Sigmoid colon (tissue), 7 donors: Measurements from ENCODE around the gene MAF. TPM values are rescaled to one million over a fixed set of nuclear protein-coding genes. Genes with fewer than 3 reads are reported as not detected.

Source experiments
- DNase-seq: peaks from one replicate; pipeline ENCODE4 v3.0.0-alpha.2; 2019
- H3K27ac ChIP-seq, 4 donors: fragments of 200-600 bp; sonication (generic); one replicate each; pipeline ENCODE4 v1.5.1; 2016 to 2019; ENCODE audit warnings: mild to moderate bottlenecking in 1 of 4
- H3K27me3 ChIP-seq, 3 donors: fragments of 200-600 bp; sonication (generic); one replicate each; pipeline ENCODE4 v1.5.1; 2019; ENCODE audit warnings: mild to moderate bottlenecking in 1 of 3
- H3K36me3 ChIP-seq, 4 donors: fragments of 200-600 bp; sonication (generic); one replicate each; pipeline ENCODE4 v1.5.1; 2016 to 2019
- H3K4me1 ChIP-seq, 4 donors: fragments of 200-600 bp; sonication (generic); one replicate each; pipeline ENCODE4 v1.5.1; 2017 to 2019
- H3K4me3 ChIP-seq, 4 donors: fragments of 200-600 bp; sonication (generic); one replicate each; pipeline ENCODE4 v1.5.1; 2017 to 2019; ENCODE audit warnings: mild to moderate bottlenecking in 2 of 4, moderate library complexity in 1 of 4
- H3K9me3 ChIP-seq, 4 donors: fragments of 200-600 bp in 3 of 4; sonication (generic) in 3 of 4; one replicate each; pipeline versions ENCODE4 v1.5.1 to v1.6.1; 2013 to 2019
- CTCF ChIP-seq, 4 experiments: fragments of 450-650 bp in 3 of 4; fragments of 200-600 bp in 1 of 4; IDR thresholded peaks; one replicate each; pipeline ENCODE4 v1.5.1; 2016 to 2019; ENCODE audit warnings: antibody characterized with exemption in 4 of 4, mild to moderate bottlenecking in 3 of 4, moderate library complexity in 2 of 4
- EP300 ChIP-seq, 4 donors: sonication (generic); formaldehyde crosslinking; IDR thresholded peaks; one replicate each; pipeline ENCODE4 v1.6.1; 2017; ENCODE audit warnings: antibody characterized with exemption in 4 of 4
- POLR2A ChIP-seq, 2 donors: fragments of 450-650 bp; IDR thresholded peaks; one replicate each; pipeline ENCODE4 v1.6.1; 2016; ENCODE audit warnings: antibody characterized with exemption in 2 of 2, mild to moderate bottlenecking in 2 of 2, moderate library complexity in 2 of 2
- POLR2AphosphoS5 ChIP-seq, 4 donors: sonication (generic); formaldehyde crosslinking; IDR thresholded peaks; one replicate each; pipeline ENCODE4 v1.6.1; 2017; ENCODE audit warnings: antibody characterized with exemption in 4 of 4
- WGBS, 2 donors: extraction: QIAGEN DNeasy Blood & Tissue Kit; methylation state at CpG; one replicate each; pipeline ENCODE4 v1.1.7; 2013; 5-methylcytosine and 5-hydroxymethylcytosine counted together
- intact Hi-C: fragments of 100-400 bp; cut with DNase I; formaldehyde crosslinking; loops from one replicate; pipeline ENCODE4 v1.15.1; 2023
- polyA plus RNA-seq, 3 donors: library from polyadenylated mRNA; stranded (reverse); fragments of 200-250 nt; gene quantifications; one replicate each; pipeline ENCODE4 v1.2.3, GENCODE V29; 2013
- total RNA-seq, 4 donors: library from RNA; depleted of rRNA; stranded (reverse); fragments of >200 nt; gene quantifications; one replicate each; pipeline ENCODE4 v1.1.0, GENCODE V29; 2016
- donor health status: healthy with polysubstance abuse.
- donor health status: Bipolar disorder and iron deficiency.
- donor health status: healthy.

The MAF gene
- total and polyA plus RNA-seq, 7 donors: 6.0 to 46.3 (median 19.1) TPM

DNA sequence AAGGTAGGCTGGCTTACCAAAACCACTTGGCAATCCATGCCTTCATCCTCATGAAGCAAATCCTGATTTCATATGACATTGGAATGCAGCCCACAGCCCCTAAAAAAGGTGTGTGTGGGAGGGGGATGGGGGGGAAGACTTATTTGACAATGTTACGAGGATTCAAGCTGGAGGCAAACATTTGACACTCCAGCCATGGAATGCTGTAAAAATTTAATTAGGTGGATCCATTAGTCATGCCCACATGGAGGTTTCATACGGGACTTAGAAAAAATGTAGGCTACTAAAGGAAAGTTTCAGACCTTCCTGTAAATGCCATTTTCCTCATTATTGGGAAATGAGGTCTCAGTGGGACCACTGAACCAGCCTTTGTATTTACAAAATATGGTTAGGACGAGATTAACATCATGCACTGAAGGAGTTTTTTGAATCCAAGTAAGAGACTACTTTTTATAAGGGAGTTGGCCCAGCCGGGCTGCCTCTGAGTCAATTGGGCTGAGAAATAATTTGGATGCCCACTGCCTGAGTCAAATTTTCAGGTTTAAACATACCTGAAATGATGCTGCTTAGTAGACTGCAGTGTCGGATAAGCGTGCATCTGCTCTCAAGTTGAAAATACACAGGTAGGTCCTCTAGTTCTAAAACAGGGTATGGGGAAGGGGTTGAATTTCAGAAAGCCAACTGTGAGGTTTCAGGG lies 44.6 kb upstream of the MAF start:
- TF ChIP-seq POLR2A (IDR thresholded peaks at IDR 0.05) (no peak), EP300 (IDR thresholded peaks at IDR 0.05) (no peak), CTCF (IDR thresholded peaks at IDR 0.05) (no peak), POLR2AphosphoS5 (IDR thresholded peaks at IDR 0.05) (no peak)
- Histone ChIP-seq H3K36me3 (no peaks in the 10 kb centered on the region), H3K4me1 (peaks cover 0 to 6% (median 4%) of the 10 kb centered on the region in 4 donors), H3K4me3 (no peak overlapping the region), H3K9me3 (no peaks in the 10 kb centered on the region), H3K27me3 (no peaks in the 10 kb centered on the region), H3K27ac (no peak overlapping the region)
- intact Hi-C loops: no loop called here
- DNase-seq: no peak
- WGBS, 2 donors: 84 to 88% methylated on average over 6 of the region's 6 CpGs

DNA sequence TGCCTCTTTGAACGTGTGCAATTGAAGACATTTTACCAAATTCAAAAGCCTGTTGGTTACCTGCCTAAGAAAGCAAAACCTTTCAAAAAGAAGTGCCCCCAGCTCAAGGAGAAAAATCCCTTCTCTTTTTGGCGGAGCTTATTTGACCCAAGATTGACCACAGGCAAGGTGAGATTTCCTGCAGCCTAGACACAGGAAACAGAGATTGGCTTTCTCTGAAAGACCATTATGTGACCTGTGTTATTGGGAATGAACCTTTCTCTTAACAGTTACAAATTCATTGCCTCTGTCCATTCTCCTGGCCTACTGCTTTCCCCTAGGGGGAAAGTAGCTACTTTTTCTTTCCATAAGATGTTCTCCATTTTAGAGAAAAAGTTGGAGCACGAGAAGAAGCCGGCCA lies 42.1 kb upstream of the MAF start:
- no peak for DNase-seq
- Histone ChIP-seq H3K4me1 (peaks cover 0 to 6% (median 4%) of the 10 kb centered on the region in 4 donors), H3K36me3 (no peaks in the 10 kb centered on the region), H3K9me3 (no peaks in the 10 kb centered on the region), H3K27me3 (no peaks in the 10 kb centered on the region), H3K27ac (no peak overlapping the region), H3K4me3 (no peak overlapping the region)
- intact Hi-C loops: no loop called here
- TF ChIP-seq POLR2AphosphoS5 (IDR thresholded peaks at IDR 0.05) (no peak), POLR2A (IDR thresholded peaks at IDR 0.05) (no peak), CTCF (IDR thresholded peaks at IDR 0.05) (no peak), EP300 (IDR thresholded peaks at IDR 0.05) (no peak)
- WGBS, 2 donors: 69 to 93% methylated on average over 4 of the region's 4 CpGs

- WGBS, 2 donors: 29 to 36% methylated on average over 16 of the region's 16 CpGs
- DNase-seq: no peak
- H3K27me3 ChIP-seq: no peaks in the 10 kb centered on the region
- no peak overlapping the region for H3K4me3 ChIP-seq
- no peak overlapping the region for H3K27ac ChIP-seq
- intact Hi-C loops: no loop called here
- H3K4me1 ChIP-seq: peaks cover 0 to 6% (median 4%) of the 10 kb centered on the region in 4 donors
- no peak for TF ChIP-seq EP300 (IDR thresholded peaks at IDR 0.05)
- TF ChIP-seq POLR2A (IDR thresholded peaks at IDR 0.05): no peak
- TF ChIP-seq CTCF (IDR thresholded peaks at IDR 0.05): no peak
- TF ChIP-seq POLR2AphosphoS5 (IDR thresholded peaks at IDR 0.05): no peak
- H3K9me3 ChIP-seq: no peaks in the 10 kb centered on the region
- H3K36me3 ChIP-seq: no peaks in the 10 kb centered on the region
These were observed 40.2 kb upstream of the MAF start for GRCh38 chr16:79640513-79641360.

DNA sequence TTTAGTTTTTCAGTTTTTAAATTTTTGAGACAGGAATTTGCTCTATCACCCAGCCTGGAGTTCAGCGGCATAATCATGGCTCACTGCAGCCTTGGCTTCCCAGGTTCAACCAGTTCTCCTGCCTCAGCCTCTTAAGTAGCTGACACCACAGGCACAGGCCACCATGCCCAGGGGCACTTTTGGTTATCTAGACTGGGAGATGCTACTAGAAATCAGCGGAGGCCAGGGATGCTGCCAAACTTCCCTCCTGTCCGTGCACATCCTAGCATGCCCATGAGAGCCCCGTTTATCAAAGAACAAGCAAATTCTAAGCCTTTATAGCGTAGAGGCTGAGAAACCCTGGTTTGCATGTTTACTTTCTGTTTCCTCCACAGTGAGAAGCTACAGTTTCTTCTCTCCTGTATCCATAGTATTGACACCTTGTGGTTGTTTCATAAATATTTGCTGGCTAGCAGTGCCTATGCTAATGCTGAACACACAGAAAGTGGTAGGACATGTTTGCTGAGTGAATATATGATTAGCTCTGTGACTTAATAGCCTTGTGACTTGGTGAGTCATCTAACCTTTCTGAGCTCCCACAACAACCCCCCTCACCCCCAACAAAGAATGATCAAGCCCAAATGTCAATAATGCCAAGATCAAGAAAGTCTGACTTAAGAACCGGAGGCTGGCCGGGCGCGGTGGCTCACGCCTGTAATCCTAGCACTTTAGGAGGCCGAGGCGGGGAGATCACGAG lies 39.2 kb upstream of the MAF start:
- H3K27me3 ChIP-seq: no peaks in the 10 kb centered on the region
- no peak for TF ChIP-seq POLR2A (IDR thresholded peaks at IDR 0.05)
- no peak for TF ChIP-seq CTCF (IDR thresholded peaks at IDR 0.05)
- TF ChIP-seq POLR2AphosphoS5 (IDR thresholded peaks at IDR 0.05): no peak
- TF ChIP-seq EP300 (IDR thresholded peaks at IDR 0.05): no peak
- no peaks in the 10 kb centered on the region for H3K36me3 ChIP-seq
- H3K4me1 ChIP-seq: peaks cover 0 to 6% (median 3%) of the 10 kb centered on the region in 4 donors
- no peak overlapping the region for H3K4me3 ChIP-seq
- H3K9me3 ChIP-seq: no peaks in the 10 kb centered on the region
- no peak overlapping the region for H3K27ac ChIP-seq
- intact Hi-C loops: no loop called here
- DNase-seq: no peak
- WGBS, 2 donors: 76 to 84% methylated on average over 13 of the region's 13 CpGs
